Measurements from ENCODE around the gene RPE65.

Gene RPE65

GRCh38 chr1:68454534-68454933 lies 4.8 kb upstream of the RPE65 start:
- Histone ChIP-seq H3K4me1 (ENCODE audit: insufficient read depth, low read length) (no peaks in the 10 kb centered on the region), H3K9ac (ENCODE audit: low read depth, low read length) (no peak overlapping the region), H3K9me3 (ENCODE audit: insufficient read depth, low read length, severe bottlenecking) (no peaks in the 10 kb centered on the region), H3K4me3 (ENCODE audit: low read depth in 1 of 2, low read length in 2 of 2) (no peak overlapping the region), H3K79me2 (ENCODE audit: insufficient read depth, low read length) (no peaks in the 10 kb centered on the region), H3K4me2 (ENCODE audit: insufficient read depth, low read length) (no peak overlapping the region), H4K20me1 (ENCODE audit: insufficient read depth, low read length) (no peaks in the 10 kb centered on the region), H2AFZ (ENCODE audit: low read depth, low read length) (no peak overlapping the region), H3K27ac (ENCODE audit: low read length) (no peak overlapping the region), H3K27me3 (ENCODE audit: insufficient read depth, low read length, poor library complexity) (peaks cover 4% of the 10 kb centered on the region), H3K36me3 (ENCODE audit: insufficient read depth, low read length) (no peaks in the 10 kb centered on the region)
- ATAC-seq (ENCODE audit: insufficient read depth, low read depth) = no peak; the same call in 2 of the 3 replicates
- TF ChIP-seq EZH2 (IDR thresholded peaks at IDR 0.05; ENCODE audit: borderline replicate concordance, low read depth, low read length, severe bottlenecking) (no peak), CTCF (IDR thresholded peaks at IDR 0.05; ENCODE audit: borderline replicate concordance, extremely low read depth, low read length, poor library complexity, severe bottlenecking) (no peak)
- no peak for DNase-seq

GRCh38 chr1:68453060-68453670 lies 3.4 kb upstream of the RPE65 start:
- no peak for ATAC-seq (ENCODE audit: insufficient read depth, low read depth)
- no peak overlapping the region for H3K4me3 ChIP-seq (ENCODE audit: low read depth in 1 of 2, low read length in 2 of 2)
- H4K20me1 ChIP-seq (ENCODE audit: insufficient read depth, low read length) = no peaks in the 10 kb centered on the region

GRCh38 chr1:68448365-68448764 lies 1.4 kb downstream of the RPE65 start:
- Histone ChIP-seq H4K20me1 (ENCODE audit: insufficient read depth, low read length) (no peaks in the 10 kb centered on the region), H3K36me3 (ENCODE audit: insufficient read depth, low read length) (no peaks in the 10 kb centered on the region), H3K9ac (ENCODE audit: low read depth, low read length) (no peak overlapping the region), H3K27ac (ENCODE audit: low read length) (no peak overlapping the region), H3K4me2 (ENCODE audit: insufficient read depth, low read length) (no peak overlapping the region), H3K4me1 (ENCODE audit: insufficient read depth, low read length) (no peaks in the 10 kb centered on the region), H3K9me3 (ENCODE audit: insufficient read depth, low read length, severe bottlenecking) (no peaks in the 10 kb centered on the region), H3K79me2 (ENCODE audit: insufficient read depth, low read length) (no peaks in the 10 kb centered on the region), H3K27me3 (ENCODE audit: insufficient read depth, low read length, poor library complexity) (no peaks in the 10 kb centered on the region), H3K4me3 (ENCODE audit: low read depth in 1 of 2, low read length in 2 of 2) (no peak overlapping the region), H2AFZ (ENCODE audit: low read depth, low read length) (no peak overlapping the region)
- TF ChIP-seq EZH2 (IDR thresholded peaks at IDR 0.05; ENCODE audit: borderline replicate concordance, low read depth, low read length, severe bottlenecking) (no peak), CTCF (IDR thresholded peaks at IDR 0.05; ENCODE audit: borderline replicate concordance, extremely low read depth, low read length, poor library complexity, severe bottlenecking) (no peak)
- DNase-seq = no peak
- ATAC-seq (ENCODE audit: insufficient read depth, low read depth) = no peak

More at GRCh38 chr1:68453060-68453670, 3.4 kb upstream of the RPE65 start:
- peaks cover 4% of the 10 kb centered on the region for H3K27me3 ChIP-seq (ENCODE audit: insufficient read depth, low read length, poor library complexity)
- no peaks in the 10 kb centered on the region for H3K4me1 ChIP-seq (ENCODE audit: insufficient read depth, low read length)
- TF ChIP-seq EZH2 (IDR thresholded peaks at IDR 0.05; ENCODE audit: borderline replicate concordance, low read depth, low read length, severe bottlenecking) = no peak
- no peak for TF ChIP-seq CTCF (IDR thresholded peaks at IDR 0.05; ENCODE audit: borderline replicate concordance, extremely low read depth, low read length, poor library complexity, severe bottlenecking)
- H3K9ac ChIP-seq (ENCODE audit: low read depth, low read length) = no peak overlapping the region
- H3K27ac ChIP-seq (ENCODE audit: low read length) = no peak overlapping the region
- H3K9me3 ChIP-seq (ENCODE audit: insufficient read depth, low read length, severe bottlenecking) = no peaks in the 10 kb centered on the region
- H3K79me2 ChIP-seq (ENCODE audit: insufficient read depth, low read length) = no peaks in the 10 kb centered on the region
- DNase-seq = no peak
- no peak overlapping the region for H2AFZ ChIP-seq (ENCODE audit: low read depth, low read length)
- no peak overlapping the region for H3K4me2 ChIP-seq (ENCODE audit: insufficient read depth, low read length)
- no peaks in the 10 kb centered on the region for H3K36me3 ChIP-seq (ENCODE audit: insufficient read depth, low read length)

All from DND-41 (cell line).